H1 (cell line): ENCODE results near the gene CHMP4B. TPM values are rescaled to one million over a fixed set of nuclear protein-coding genes. Genes with fewer than 3 reads are reported as not detected.

ENCODE experiments used
- CTCF ChIA-PET: fragments of 300-600 bp; sonication (Branson Sonifier 250); formaldehyde crosslinking; loops from one replicate; lab custom pipeline; 2021; ENCODE audit not compliant: partially characterized antibody; lab: Charles Lee
- POLR2A ChIA-PET: fragments of 300-600 bp; sonication (Branson Sonifier 250); formaldehyde crosslinking; loops from one replicate; lab custom pipeline; 2021; ENCODE audit warnings: inconsistent platforms; ENCODE audit not compliant: partially characterized antibody; lab: Charles Lee
- DNase-seq, 2 experiments: peaks; one replicate each; pipeline versions ENCODE4 v3.0.0 to v3.0.0-alpha.2; 2010 to 2022; ENCODE audit warnings: low spot score in 2 of 2, low read depth in 1 of 2, mixed read lengths in 1 of 2
- FAIRE-seq: peaks from 2 replicates; lab custom pipeline; 2011; peaks lifted over from hg19 to GRCh38; lab: Jason Lieb, UNC
- H2AFZ ChIP-seq: 2 replicates; pipeline ENCODE4 v1.8.1; 2012; ENCODE audit warnings: low read length, inconsistent platforms
- H2AK5ac ChIP-seq: 2 replicates; pipeline ENCODE4 v1.6.1; 2013; ENCODE audit warnings: low read depth, low read length
- H2BK120ac ChIP-seq: replicated peaks from 2 replicates; pipeline ENCODE3; 2013; ENCODE audit warnings: low read depth, low read length, inconsistent platforms
- H2BK12ac ChIP-seq: 2 replicates; pipeline ENCODE4 v1.6.1; 2013; ENCODE audit warnings: low read depth, low read length
- H2BK15ac ChIP-seq: 2 replicates; pipeline ENCODE4 v1.6.1; 2013; ENCODE audit warnings: low read length
- H2BK20ac ChIP-seq: 2 replicates; pipeline ENCODE4 v1.6.1; 2013; ENCODE audit warnings: low read length
- H2BK5ac ChIP-seq: 2 replicates; pipeline ENCODE4 v1.6.1; 2013; ENCODE audit warnings: low read depth, low read length
- H3K14ac ChIP-seq: 2 replicates; pipeline ENCODE4 v1.6.1; 2013; ENCODE audit warnings: inconsistent platforms; ENCODE audit not compliant: insufficient read length
- H3K18ac ChIP-seq: 2 replicates; pipeline ENCODE4 v1.6.1; 2013; ENCODE audit warnings: low read length; ENCODE audit errors: extremely low read depth
- H3K23ac ChIP-seq: 2 replicates; pipeline ENCODE4 v1.6.1; 2013; ENCODE audit warnings: inconsistent platforms; ENCODE audit not compliant: insufficient read length
- H3K23me2 ChIP-seq: 2 replicates; pipeline ENCODE4 v1.6.1; 2013; ENCODE audit warnings: low read depth, low read length
- H3K27ac ChIP-seq: 2 replicates; pipeline ENCODE4 v1.6.1; 2011; ENCODE audit warnings: low read depth, low read length, inconsistent platforms
- H3K27me3 ChIP-seq, 4 experiments: replicated peaks in 1 of 4; 1 replicate in 1 of 4; 2 replicates in 3 of 4; pipeline versions ENCODE4 v1.6.1 to v1.8.1; 2011 to 2013; ENCODE audit warnings: low read length in 3 of 4, mild to moderate bottlenecking in 3 of 4, inconsistent platforms in 2 of 4, mixed read lengths in 2 of 4, moderate library complexity in 1 of 4; ENCODE audit not compliant: control insufficient read depth in 3 of 4, insufficient read depth in 3 of 4; ENCODE audit errors: extremely low read depth in 1 of 4
- H3K36me3 ChIP-seq, 4 experiments: 2 replicates each; pipeline versions ENCODE4 v1.6.1 to v1.8.1; 2011 to 2013; ENCODE audit warnings: mild to moderate bottlenecking in 4 of 4, low read length in 3 of 4, moderate library complexity in 2 of 4, control low read depth in 1 of 4, inconsistent platforms in 1 of 4; ENCODE audit not compliant: insufficient read depth in 4 of 4, control insufficient read depth in 2 of 4
- H3K4ac ChIP-seq: replicated peaks from 2 replicates; pipeline ENCODE3; 2013; ENCODE audit warnings: low read length, low read depth, mixed read lengths, inconsistent platforms; ENCODE audit not compliant: insufficient read length
- H3K4me1 ChIP-seq, 4 experiments: replicated peaks in 1 of 4; 1 replicate in 1 of 4; 2 replicates in 3 of 4; pipeline versions ENCODE4 v1.6.1 to v1.8.1; 2011 to 2013; ENCODE audit warnings: low read length in 3 of 4, inconsistent platforms in 2 of 4, mixed read lengths in 1 of 4; ENCODE audit not compliant: insufficient read depth in 4 of 4, control insufficient read depth in 3 of 4
- H3K4me2 ChIP-seq, 2 experiments: 2 replicates each; pipeline versions ENCODE4 v1.6.1 to v1.8.1; 2011 to 2013; ENCODE audit warnings: low read depth in 2 of 2, low read length in 2 of 2, control low read depth in 1 of 2, inconsistent platforms in 1 of 2, mild to moderate bottlenecking in 1 of 2; ENCODE audit not compliant: insufficient read depth in 1 of 2
- H3K4me3 ChIP-seq, 4 experiments: fragments of 200-600, 300-600 bp in 1 of 4; sonication (generic), shearing (Covaris generic), sonication (Bioruptor Twin) in 1 of 4; 2 replicates each; pipeline versions ENCODE4 v1.5.1 to v1.8.1; 2011 to 2016; ENCODE audit warnings: low read length in 4 of 4, low read depth in 3 of 4, control low read depth in 2 of 4, inconsistent platforms in 2 of 4, mild to moderate bottlenecking in 2 of 4, mixed read lengths in 1 of 4, moderate library complexity in 1 of 4; ENCODE audit not compliant: insufficient read depth in 2 of 4; ENCODE audit errors: extremely low read depth in 1 of 4
- H3K56ac ChIP-seq: replicated peaks from 2 replicates; pipeline ENCODE3; 2013; ENCODE audit warnings: low read depth, mild to moderate bottlenecking, mixed read lengths, low read length, inconsistent platforms; ENCODE audit not compliant: insufficient read length
- H3K79me1 ChIP-seq: 2 replicates; pipeline ENCODE4 v1.6.1; 2013; ENCODE audit warnings: low read depth, low read length, control low read depth
- H3K79me2 ChIP-seq, 2 experiments: 2 replicates each; pipeline versions ENCODE4 v1.6.1 to v1.8.1; 2012 to 2013; ENCODE audit warnings: low read length in 2 of 2, mild to moderate bottlenecking in 2 of 2, inconsistent platforms in 1 of 2; ENCODE audit not compliant: insufficient read depth in 2 of 2, control insufficient read depth in 1 of 2
- H3K9ac ChIP-seq, 4 experiments: replicated peaks in 1 of 4; 1 replicate in 1 of 4; 2 replicates in 3 of 4; pipeline versions ENCODE4 v1.6.1 to v1.8.1; 2011 to 2013; ENCODE audit warnings: low read depth in 3 of 4, low read length in 3 of 4, control low read depth in 2 of 4, mild to moderate bottlenecking in 2 of 4, moderate library complexity in 2 of 4, inconsistent platforms in 1 of 4; ENCODE audit errors: extremely low read depth in 1 of 4
- H3K9me3 ChIP-seq, 2 experiments: 2 replicates each; pipeline versions ENCODE4 v1.6.1 to v1.8.1; 2012 to 2013; ENCODE audit warnings: mild to moderate bottlenecking in 2 of 2, moderate library complexity in 2 of 2, control low read depth in 1 of 2, inconsistent platforms in 1 of 2, low read depth in 1 of 2, low read length in 1 of 2, mixed read lengths in 1 of 2; ENCODE audit not compliant: insufficient read depth in 2 of 2
- H4K20me1 ChIP-seq, 2 experiments: replicated peaks in 1 of 2; 2 replicates each; pipeline versions ENCODE3 to v1.8.1; 2011 to 2013; ENCODE audit warnings: inconsistent platforms in 2 of 2, low read length in 2 of 2, mild to moderate bottlenecking in 1 of 2; ENCODE audit not compliant: insufficient read depth in 2 of 2, control insufficient read depth in 1 of 2
- H4K5ac ChIP-seq: 2 replicates; pipeline ENCODE4 v1.6.1; 2013; ENCODE audit warnings: low read length, low read depth, mixed read lengths, inconsistent platforms; ENCODE audit not compliant: insufficient read length
- H4K8ac ChIP-seq: 2 replicates; pipeline ENCODE4 v1.8.0; 2013; ENCODE audit warnings: mild to moderate bottlenecking, moderate library complexity, low read length, inconsistent platforms; ENCODE audit not compliant: insufficient read depth; ENCODE audit errors: extremely low read depth
- H4K91ac ChIP-seq: replicated peaks from 2 replicates; pipeline ENCODE3; 2013; ENCODE audit warnings: low read length, mixed read lengths, inconsistent platforms; ENCODE audit not compliant: insufficient read length
- ATF3 ChIP-seq: IDR thresholded peaks from 2 replicates; pipeline ENCODE4 v1.6.1; 2011; ENCODE audit warnings: low read depth, mild to moderate bottlenecking, low read length; ENCODE audit not compliant: insufficient read depth
- GABPA ChIP-seq: IDR thresholded peaks from 2 replicates; pipeline ENCODE4 v1.6.1; 2011; ENCODE audit warnings: mild to moderate bottlenecking, low read length, moderate library complexity, borderline replicate concordance; ENCODE audit not compliant: insufficient read depth
- RFX5 ChIP-seq: IDR thresholded peaks from 2 replicates; pipeline ENCODE4 v1.6.1; 2011; ENCODE audit warnings: low read depth, low read length, improper control_type of control experiment, borderline replicate concordance
- SRF ChIP-seq: IDR thresholded peaks from 2 replicates; pipeline ENCODE4 v1.6.1; 2011; ENCODE audit warnings: mild to moderate bottlenecking, low read depth, low read length, moderate library complexity
- SUZ12 ChIP-seq: fragments of 200-600 bp; sonication (generic); IDR thresholded peaks from 2 replicates; pipeline ENCODE4 v1.6.1; 2012; ENCODE audit warnings: mild to moderate bottlenecking, inconsistent platforms, low read length, moderate library complexity, mixed read lengths
- TAF7 ChIP-seq: optimal IDR thresholded peaks from 2 replicates; pipeline ENCODE3; 2011; ENCODE audit warnings: low read depth, mild to moderate bottlenecking, inconsistent platforms, low read length, moderate library complexity, borderline replicate concordance
- WGBS, 2 experiments: shearing (Covaris generic) in 1 of 2; methylation state at CpG; one replicate each; pipeline versions ENCODE4 v1.1.6 to v1.1.7; 2013 to 2015; ENCODE audit warnings: low lambda C conversion rate in 2 of 2, mixed read lengths in 2 of 2, inconsistent platforms in 1 of 2, low coverage in 1 of 2, missing lambda C conversion rate in 1 of 2; ENCODE audit not compliant: insufficient replicate concordance in 2 of 2, insufficient coverage in 1 of 2, insufficient read length in 1 of 2; ENCODE audit errors: extremely low coverage in 1 of 2, missing lambda C conversion rate in 1 of 2; 5-methylcytosine and 5-hydroxymethylcytosine counted together
- polyA plus RNA-seq, 7 experiments: library from polyadenylated mRNA; depleted of rRNA in 3 of 7; stranded (reverse) in 5 of 7; unstranded in 2 of 7; fragments of >200 nt in 5 of 7; fragments of 200-250 nt in 2 of 7; gene quantifications; 1 replicate in 5 of 7; 2 replicates in 1 of 7; 4 replicates in 1 of 7; pipeline versions ENCODE4 v1.2.1 to v1.2.3, GENCODE V29; 2011 to 2013; ENCODE audit warnings: missing spikeins in 2 of 7, mixed read lengths in 2 of 7
- total RNA-seq: library from RNA; stranded (reverse); fragmentation: NEBNext Ultra II Directional; extraction: Animal tissue kit (Norgen Biotek cat#: 25700); gene quantifications from 2 replicates; pipeline ENCODE4 v1.2.1, GENCODE V29; 2021

CHMP4B gene
- total and polyA plus RNA-seq, 2 of the 8 experiments (the other 6 are each of a cell fraction or from before 2014, with no cell fraction given): 38.6 to 66.3 TPM

GRCh38 chr20:33826270-33826897 is 15.2 kb downstream of the CHMP4B start:
- Histone ChIP-seq H3K9me3 (no peaks in the 10 kb centered on the region), H3K4me2 (peak overlapping the region; percentile 34 to 44; a peak in 3 of 4 replicates), H3K4me1 (peaks cover 0 to 10% (median 2%) of the 10 kb centered on the region in 4 experiments; a peak in 2 of 7 replicates), H2BK5ac (no peak overlapping the region), H2AK5ac (no peak overlapping the region), H2BK12ac (no peak overlapping the region), H3K23me2 (no peaks in the 10 kb centered on the region), H3K36me3 (no peaks in the 10 kb centered on the region), H3K4ac (no peak overlapping the region), H4K8ac (no peak overlapping the region), H3K79me2 (peaks cover 3 to 75% of the 10 kb centered on the region in 2 experiments; a peak in 2 of 4 replicates), H3K4me3 (no peak overlapping the region), H4K91ac (no peak overlapping the region), H3K56ac (peak overlapping the region; percentile 12), H2BK15ac (no peak overlapping the region), H3K23ac (no peak overlapping the region), H4K20me1 (peaks cover 0 to 28% of the 10 kb centered on the region in 2 experiments), H3K27ac (0 out of 2 replicates have a peak overlapping the region, but pooled peaks have one; percentile 43), H3K79me1 (peaks cover 32% of the 10 kb centered on the region), H2BK20ac (no peak overlapping the region), H2BK120ac (no peak overlapping the region), H3K18ac (no peak overlapping the region), H3K14ac (no peak overlapping the region), H2AFZ (no peak overlapping the region), H3K9ac (no peak overlapping the region), H4K5ac (no peak overlapping the region), H3K27me3 (no peaks in the 10 kb centered on the region)
- DNase-seq: no peak
- TF ChIP-seq RFX5: no peak
- TF ChIP-seq GABPA: no peak
- no peak for TF ChIP-seq ATF3
- TF ChIP-seq SUZ12: no peak
- peak; percentile 93 for TF ChIP-seq SRF
- no peak for TF ChIP-seq TAF7
- CTCF ChIA-PET: interaction anchor here (0.8 to 2.4 kb wide), 7 partner anchors 8 to 185 kb away, joined by 3 to 19 read pairs (median 4); no protein-coding TSS in a partner anchor
- no peak for FAIRE-seq
- 86% methylated on average over 5 of the region's 5 CpGs; no CpG with 5 or more reads in 1 of the 2 experiments for WGBS, 2 experiments
- POLR2A ChIA-PET: interaction anchor here (0.9 to 3.2 kb wide), 9 partner anchors 8 to 286 kb away, joined by 3 to 21 read pairs (median 3); partner anchors contain the start of genes CHMP4B and EIF2S2
